Endometrium (tissue), 2 donors: Measurements from ENCODE around the gene AXDND1.
"Not testable (repeated sequence)": the region's sequence is repeated elsewhere in the genome, so short reads cannot be mapped to it uniquely, and the experiment has no call there.

Experiments used
- FAIRE-seq: peaks from 2 replicates; lab custom pipeline; 2012; peaks lifted over from hg19 to GRCh38; lab: Jason Lieb, UNC
- donor health status: control.
- donor health status: control.

AXDND1 gene

GRCh38 chr1:179476484-179476883 is 110.7 kb downstream of the AXDND1 start:
- FAIRE-seq: no peak

- no peak for FAIRE-seq
Observed at GRCh38 chr1:179478370-179478769, 112.6 kb downstream of the AXDND1 start.

- no peak for FAIRE-seq
Observed at GRCh38 chr1:179490611-179491010, 124.8 kb downstream of the AXDND1 start.

- FAIRE-seq: no peak
Observed at GRCh38 chr1:179493323-179493722, 127.6 kb downstream of the AXDND1 start.

- no peak for FAIRE-seq
Observed at GRCh38 chr1:179506199-179506598, 140.4 kb downstream of the AXDND1 start.

- no peak for FAIRE-seq
Observed at GRCh38 chr1:179509384-179509783, 143.6 kb downstream of the AXDND1 start.

- no peak for FAIRE-seq
Observed at GRCh38 chr1:179510038-179510437, 144.3 kb downstream of the AXDND1 start.

GRCh38 chr1:179516976-179517705 is 151.4 kb downstream of the AXDND1 start:
- FAIRE-seq: no peak

GRCh38 chr1:179518544-179518943 is 152.8 kb downstream of the AXDND1 start:
- not testable (repeated sequence) for FAIRE-seq

- FAIRE-seq: no peak
Observed at GRCh38 chr1:179529482-179530195, 163.9 kb downstream of the AXDND1 start.

GRCh38 chr1:179530352-179530751 is 164.6 kb downstream of the AXDND1 start:
- FAIRE-seq: no peak

- FAIRE-seq: no peak
Observed at GRCh38 chr1:179541774-179542173, 176.0 kb downstream of the AXDND1 start.

- FAIRE-seq: no peak
Observed at GRCh38 chr1:179545321-179545720, 179.6 kb downstream of the AXDND1 start.

- no peak for FAIRE-seq
Observed at GRCh38 chr1:179547021-179547535, 181.3 kb downstream of the AXDND1 start.

- no peak for FAIRE-seq
Observed at GRCh38 chr1:179548666-179549367, 183.0 kb downstream of the AXDND1 start.

GRCh38 chr1:179549368-179549700 is 183.6 kb downstream of the AXDND1 start:
- no peak for FAIRE-seq

- no peak for FAIRE-seq
Observed at GRCh38 chr1:179550746-179551682, 185.2 kb downstream of the AXDND1 start.

- no peak for FAIRE-seq
Observed at GRCh38 chr1:179554427-179554826, 188.7 kb downstream of the AXDND1 start.

- no peak for FAIRE-seq
Observed at GRCh38 chr1:179558078-179558477, 192.3 kb downstream of the AXDND1 start.

GRCh38 chr1:179575497-179576314 is 209.9 kb downstream of the AXDND1 start, which contains the start of gene NPHS2:
Gene NPHS2 (minus strand): TSS chr1:179575948. CDS start chr1:179575864, 84 bp downstream.
- no peak for FAIRE-seq

GRCh38 chr1:179576509-179576908 is 210.7 kb downstream of the AXDND1 start:
- no peak for FAIRE-seq
